Stimulated activated CD8-positive, alpha-beta memory T cell treated with anti-CD3 and anti-CD28 coated beads, Interleukin-2, amount 100 ng/mL, for 48 hours (primary cell): Measurements from ENCODE around the gene PRSS27.

ENCODE experiments used
- DNase-seq, 2 donors: peaks; one replicate each; pipeline ENCODE4 v3.0.0-alpha.2; 2020; ENCODE audit warnings: low read depth in 2 of 2

Gene PRSS27

DNA sequence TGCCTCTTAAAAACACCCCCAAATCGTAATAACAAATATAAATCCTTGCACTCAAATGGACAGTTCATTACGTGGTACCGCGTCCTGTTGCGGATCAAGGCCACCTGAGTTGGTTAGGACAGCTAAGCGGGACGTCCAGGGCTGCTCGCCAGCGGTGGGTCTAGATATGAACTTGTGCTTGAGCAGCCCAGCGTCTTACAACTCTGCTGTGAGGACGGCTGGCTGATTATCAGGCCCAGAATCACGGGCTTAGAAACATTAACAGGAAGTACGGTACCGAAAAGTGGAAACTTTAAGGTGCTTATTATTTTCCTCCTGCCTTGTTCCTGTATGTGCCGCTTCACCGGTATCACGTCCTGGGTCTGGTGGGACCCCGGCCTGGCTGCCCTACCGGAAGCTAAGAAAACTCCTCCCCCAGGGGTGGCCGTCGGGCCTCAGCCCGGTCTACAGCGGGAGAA lies 31.6 kb upstream of the PRSS27 start:
- no peak for DNase-seq

DNA sequence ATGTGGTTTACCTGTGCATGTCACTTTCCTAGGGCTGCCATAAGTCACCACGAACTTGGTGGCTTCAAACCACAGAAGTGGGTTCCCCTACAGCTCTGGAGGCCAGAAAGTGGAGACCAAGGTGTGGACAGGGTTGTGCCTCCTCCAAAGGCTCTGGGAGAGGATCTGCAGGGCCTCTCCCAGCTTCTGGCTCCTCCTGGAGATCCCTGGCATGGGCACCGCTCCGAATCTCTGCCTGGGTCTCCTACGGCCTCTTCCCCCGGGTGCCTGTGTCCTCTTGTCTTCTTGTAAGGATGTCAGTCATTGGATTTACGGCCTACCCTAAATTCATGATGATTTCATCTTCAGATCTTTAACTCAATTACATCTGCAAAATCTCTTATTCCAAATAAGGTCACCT lies 29.9 kb upstream of the PRSS27 start:
- no peak for DNase-seq

DNA sequence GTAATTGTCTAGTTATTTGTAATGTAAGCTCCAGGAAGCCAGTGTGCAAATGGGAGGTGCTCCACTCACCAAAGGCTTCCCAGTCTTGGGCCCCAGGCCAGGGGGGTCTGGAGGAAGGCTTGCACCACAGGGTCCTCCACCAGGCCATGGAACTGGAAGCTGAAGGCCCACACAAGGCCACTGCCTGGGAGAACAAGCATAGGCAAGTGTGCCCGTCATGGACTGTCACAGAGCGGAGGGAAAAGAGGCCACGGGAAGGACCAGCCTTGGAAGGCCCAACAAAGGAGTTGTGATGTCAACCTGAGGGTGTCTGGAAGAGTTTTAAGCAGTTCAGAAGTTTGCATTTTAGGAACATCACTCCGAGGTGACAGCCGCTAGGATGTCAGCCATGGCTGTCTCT lies 29.5 kb upstream of the PRSS27 start:
- no peak for DNase-seq

DNA sequence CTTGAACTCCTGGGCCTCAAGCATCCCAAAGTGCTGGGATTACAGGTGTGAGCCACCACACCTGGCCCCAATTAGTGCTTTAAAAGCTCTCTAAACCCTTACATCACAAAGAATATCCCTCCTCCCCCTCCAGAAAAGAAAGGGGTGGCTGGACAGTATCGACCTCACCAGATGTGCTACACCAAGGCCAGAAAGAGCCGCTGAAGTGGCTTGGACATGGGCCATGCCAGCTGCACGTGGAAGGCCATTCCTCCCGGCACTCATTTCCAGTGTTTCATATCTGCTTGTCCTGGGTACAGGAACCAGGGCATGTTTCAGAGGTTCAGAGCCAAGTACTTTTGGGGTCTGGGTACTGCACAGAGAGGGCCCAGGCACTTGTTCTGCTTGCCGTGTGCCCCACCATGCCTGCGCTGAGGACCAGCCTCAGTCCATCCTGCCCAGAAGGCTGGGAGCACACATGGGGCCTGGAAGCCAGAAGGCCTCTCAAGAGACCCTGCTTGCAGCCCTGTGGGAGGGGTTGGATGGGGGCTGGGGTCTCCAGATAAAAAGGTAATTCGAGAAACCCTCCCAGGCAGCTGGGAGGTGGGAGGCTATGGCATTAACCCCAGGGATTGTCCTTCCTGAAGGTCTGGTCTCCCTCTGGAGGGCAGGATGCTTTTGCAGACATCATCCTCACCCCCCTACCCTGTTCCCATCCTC lies 28.9 kb upstream of the PRSS27 start:
- no peak for DNase-seq

DNA sequence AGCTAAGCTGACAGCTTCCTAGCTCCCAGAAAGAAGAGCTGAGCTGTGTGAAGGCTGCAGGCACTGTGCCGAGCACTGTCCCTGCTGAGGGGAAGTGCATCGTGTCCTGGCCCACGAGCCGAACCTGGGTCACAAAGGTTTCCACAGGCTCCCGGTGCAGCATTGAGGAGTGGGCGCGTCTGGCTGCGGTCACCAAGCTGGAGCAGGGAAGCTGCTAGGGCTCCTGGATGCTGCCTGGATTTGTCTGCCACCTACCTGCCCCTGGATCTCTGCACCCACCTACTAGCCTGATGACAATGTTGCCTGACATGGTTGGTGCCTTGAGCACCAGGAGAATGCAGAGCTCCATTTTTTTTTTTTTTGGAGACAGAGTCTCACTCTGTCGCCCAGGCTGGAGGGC lies 25.9 kb upstream of the PRSS27 start:
- DNase-seq, result no peak

DNA sequence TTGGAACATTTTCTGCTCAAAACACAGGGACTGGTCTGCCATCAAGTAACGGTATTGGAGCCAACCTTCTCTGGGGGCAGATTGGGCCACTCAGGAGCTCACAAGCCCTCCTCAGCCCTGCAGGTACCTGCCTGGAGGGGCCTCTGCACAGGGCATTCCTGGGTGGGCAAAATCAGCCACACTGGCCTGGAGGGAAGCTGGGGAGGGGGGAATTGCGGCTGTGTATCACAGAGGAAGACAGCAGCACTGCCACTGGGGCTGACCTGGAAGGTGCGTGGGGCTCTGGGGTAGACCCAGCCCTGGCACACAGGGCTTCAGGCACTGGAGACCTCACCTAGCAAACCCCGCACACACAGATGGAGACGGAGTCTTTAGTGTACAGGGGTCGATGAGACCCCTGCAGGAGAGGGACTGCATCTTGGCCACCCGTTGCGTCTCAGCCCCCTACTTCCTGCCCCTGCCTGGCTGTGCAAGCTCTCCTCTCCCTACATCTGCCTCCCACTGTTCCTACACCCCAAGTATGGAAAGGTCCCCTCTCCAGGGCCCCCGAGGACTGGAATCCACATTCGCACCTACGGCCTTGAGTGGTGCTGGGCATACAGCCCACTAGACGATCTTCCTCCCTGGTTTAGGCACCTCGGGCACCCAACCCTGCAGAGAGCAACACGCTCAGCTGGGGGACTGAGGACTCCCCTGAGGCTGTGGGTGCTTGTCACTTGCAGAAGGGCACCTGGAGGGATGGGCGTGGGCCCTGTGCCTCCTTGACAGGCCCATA lies 25.3 kb upstream of the PRSS27 start:
- DNase-seq, result no peak

DNA sequence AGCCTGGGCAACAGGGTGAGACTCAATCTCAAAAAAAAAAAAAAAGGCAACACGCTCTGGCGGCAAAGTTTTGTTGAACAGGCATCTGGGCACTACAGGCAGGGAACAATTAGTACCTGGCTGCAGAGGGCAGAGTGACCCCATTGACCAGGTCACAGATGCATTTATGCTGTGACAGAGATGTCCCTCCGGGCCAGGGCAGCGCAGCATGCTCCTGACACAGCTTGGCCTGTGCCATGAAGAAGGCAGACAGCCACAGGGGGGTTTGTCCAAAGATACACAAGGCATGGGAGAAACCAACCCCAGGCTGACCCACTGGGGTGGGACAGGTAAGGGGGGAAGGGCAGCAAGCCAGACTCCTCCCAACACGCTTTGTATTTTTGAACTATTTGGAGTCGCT lies 24.7 kb upstream of the PRSS27 start:
- DNase-seq, result no peak

DNA sequence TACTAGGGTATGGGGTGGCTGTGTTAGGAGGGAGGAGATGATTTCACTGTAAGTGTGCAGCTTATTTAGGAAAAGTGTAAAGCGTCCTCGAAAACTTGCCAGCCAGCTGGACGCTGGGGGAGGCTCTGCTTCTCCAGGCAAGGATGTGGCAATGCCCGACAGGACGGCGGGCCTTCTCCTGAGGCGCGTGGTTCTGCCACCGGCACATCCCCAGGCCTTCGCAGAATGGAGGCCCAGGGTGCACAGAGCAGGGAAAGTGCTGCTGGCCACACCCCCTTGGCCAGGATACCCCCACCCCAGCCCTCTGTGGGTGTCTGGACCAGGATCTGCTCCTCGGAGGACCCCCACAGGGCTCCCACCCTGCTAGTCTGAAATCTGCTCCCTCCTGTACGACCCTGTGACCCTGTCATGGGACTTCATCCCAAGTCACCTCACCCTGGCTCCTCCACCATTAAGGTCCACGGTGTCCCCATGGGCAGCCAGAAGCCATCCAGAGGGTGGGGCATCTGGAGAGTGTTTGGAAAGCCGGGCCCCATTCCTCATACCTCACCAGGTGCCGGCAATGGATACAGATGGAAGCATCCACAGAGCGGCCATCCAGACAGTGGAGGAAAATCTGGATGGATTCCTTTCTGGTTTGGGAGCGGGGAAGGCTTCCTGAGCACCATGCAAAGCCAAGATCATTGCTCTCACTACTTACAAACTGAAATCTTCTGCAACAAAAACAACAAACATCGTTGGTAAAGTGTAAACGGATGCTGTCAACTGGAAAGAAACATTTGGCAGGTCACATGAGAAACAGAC lies 23.2 kb upstream of the PRSS27 start:
- DNase-seq, result no peak

DNA sequence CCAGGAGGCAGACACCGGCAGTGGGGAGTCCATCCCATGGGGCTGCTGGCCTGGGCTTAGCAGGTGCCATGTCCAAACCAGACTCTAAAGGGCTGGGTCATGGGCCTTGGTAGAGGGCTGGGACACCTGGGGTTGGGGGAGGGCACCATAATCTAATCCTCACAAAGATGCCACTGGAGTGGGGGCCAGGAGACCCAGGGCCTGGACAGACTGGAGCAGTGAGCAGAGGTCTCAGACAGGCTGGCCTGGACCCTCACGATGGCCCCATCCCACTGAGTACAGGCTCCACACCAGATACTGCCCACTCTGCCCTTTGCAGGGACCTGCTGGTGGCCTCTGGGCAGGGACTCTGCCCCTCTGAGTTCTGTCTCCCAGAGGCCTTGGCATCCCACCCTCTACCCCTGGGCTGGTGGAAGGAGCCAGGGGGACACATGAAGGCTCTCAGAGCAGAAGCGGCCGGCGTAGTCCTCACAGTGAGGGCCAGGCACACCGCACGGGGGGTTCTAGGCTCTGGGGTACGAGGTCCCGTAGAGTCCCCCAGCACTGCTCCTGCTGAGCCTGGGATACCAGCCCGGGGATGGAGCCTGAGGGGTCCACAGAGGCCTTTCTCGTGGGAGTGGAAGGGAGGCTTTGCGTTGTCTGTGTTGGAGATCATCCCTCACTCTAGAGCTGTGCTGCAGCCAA lies 22.4 kb upstream of the PRSS27 start:
- no peak for DNase-seq

DNA sequence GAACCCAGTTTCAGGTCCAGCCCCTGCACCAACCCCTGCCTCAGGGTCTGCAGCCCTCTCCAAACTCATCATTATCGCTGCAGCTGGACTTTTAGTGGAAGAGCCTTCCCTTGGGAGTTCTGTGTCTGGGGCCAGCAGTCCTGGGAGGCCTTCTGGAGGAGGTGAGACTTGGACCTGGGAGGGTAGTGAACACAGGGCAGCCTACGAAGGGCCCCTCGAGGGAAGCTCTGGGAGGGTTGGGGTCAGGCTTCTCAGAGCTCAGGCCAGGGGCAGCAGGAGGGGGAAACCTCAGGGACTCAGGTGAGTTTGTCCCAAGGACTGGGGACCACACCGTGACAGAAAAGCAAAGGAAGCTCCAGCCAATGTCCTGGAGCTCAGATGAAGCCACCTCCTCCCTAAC lies 21.1 kb upstream of the PRSS27 start:
- DNase-seq, result no peak

DNA sequence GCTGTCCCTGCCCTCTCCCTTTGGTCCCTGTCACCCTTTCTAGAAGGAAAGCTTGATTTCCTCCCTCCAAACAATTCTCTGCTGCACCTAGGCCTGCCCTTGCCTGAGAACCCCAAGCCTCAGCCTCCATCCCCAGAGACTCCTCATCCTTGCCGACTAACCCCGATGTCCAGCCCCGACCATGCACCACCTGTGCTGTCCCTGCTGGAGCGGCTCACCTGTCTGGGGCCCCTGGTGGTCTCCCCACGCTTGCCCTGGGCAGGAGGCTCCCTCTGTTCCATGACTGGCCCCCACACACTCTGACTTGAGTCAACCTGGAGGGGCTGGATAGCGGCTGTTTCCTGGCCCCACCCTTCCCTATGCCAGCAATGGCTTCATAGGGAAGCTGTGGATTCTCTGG lies 20.5 kb upstream of the PRSS27 start:
- no peak for DNase-seq

DNA sequence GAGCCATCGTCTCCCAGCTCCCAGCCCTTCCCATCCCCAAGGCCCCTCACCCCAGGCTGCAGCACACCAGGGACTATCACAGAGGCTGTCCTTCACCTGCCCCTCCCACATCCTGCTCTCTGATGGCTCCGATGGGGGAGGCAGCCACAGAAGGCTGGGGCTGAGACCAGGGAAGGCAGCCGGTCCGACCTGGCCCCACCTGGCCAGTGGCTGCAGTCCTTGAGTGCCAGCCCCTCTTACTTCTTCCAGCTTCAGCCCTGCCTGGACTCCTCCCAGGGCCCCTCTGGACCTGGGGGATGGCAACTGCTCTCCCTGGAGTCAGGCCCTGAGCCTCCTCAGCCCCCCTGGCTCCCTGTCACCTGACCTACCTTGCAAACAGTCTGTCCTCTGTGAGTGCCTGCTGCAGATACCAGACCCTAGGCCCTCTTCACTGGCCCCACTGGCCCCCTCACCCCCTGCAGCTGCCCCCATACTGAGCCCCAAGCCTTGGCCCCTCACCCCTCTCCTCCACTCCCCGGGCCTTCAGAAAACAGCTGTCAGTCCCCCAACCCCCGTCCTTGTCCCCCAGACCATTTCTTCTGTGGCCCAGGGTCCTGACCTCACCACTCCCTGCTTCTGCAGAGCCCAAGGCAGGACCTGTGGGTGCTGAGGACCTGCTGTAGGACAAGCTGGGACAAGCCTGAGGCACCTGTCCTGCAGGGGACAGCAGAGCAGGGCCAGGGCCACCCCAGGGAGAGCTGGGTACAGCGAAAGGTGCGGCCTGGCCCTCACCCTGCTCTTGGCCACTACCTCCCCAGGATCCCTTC lies 19.8 kb upstream of the PRSS27 start:
- no peak for DNase-seq

DNA sequence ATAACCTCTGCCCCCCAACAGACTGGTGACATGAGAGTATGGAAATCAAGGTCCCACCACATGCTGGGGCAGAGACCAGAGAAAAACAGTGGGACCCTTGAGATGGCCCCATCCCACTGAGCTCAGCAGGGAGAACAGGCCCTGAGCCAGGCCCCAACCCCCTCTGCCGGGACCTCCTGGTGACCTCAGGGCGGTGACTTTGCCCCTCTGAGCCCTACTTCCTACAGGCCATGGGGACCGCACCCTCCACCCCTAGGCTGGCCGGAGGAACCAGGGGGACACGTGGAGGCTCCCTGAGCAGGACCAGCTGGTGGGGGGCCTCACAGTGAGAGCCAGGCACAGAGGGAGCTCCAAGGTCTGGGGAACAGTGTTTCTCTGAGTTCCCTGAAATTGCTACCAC lies 18.6 kb upstream of the PRSS27 start:
- no peak for DNase-seq

DNA sequence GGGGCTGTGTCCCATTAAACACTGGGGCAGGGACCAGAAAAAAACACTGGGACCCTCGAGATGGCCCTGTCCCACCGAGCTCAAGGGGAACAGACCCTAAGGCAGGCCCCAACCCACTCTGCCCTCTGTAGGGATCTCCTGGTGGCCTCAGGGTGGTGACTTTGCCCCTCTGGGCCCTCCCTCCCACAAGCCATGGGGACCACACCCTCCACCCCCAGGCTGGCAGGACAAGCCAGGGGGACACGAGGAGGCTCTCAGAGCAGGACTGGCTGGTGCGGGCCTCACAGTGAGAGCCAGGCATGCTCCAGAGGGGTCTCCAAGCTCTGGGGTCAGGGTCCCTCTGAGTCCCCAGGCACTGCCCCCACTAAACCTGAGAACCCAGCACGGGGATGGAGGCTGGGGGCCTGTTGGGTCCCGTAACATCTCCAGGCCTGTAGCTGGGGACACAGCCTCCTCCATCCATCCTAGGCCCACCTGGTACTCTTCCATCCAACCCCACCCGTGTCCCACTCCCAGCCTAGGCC lies 17.9 kb upstream of the PRSS27 start:
- DNase-seq, result no peak

DNA sequence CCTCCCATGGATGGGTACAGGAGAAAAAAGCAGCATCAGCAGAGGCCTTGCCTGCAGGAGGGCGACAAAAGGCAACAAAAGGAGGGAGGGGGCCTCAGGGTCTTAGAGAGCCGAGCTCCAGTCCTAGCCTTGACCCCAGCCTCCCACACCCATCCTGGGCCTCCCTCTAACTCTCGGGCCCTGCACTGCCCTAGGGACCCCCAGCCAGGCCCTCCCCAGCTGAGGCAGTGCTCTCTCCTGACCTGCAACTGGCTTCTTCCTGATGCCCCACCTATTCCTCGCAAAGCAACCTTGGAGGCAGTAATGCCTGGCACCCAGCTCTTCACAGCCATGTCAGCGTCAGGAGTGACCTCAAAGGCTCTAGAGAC lies 17.2 kb upstream of the PRSS27 start:
- no peak for DNase-seq

DNA sequence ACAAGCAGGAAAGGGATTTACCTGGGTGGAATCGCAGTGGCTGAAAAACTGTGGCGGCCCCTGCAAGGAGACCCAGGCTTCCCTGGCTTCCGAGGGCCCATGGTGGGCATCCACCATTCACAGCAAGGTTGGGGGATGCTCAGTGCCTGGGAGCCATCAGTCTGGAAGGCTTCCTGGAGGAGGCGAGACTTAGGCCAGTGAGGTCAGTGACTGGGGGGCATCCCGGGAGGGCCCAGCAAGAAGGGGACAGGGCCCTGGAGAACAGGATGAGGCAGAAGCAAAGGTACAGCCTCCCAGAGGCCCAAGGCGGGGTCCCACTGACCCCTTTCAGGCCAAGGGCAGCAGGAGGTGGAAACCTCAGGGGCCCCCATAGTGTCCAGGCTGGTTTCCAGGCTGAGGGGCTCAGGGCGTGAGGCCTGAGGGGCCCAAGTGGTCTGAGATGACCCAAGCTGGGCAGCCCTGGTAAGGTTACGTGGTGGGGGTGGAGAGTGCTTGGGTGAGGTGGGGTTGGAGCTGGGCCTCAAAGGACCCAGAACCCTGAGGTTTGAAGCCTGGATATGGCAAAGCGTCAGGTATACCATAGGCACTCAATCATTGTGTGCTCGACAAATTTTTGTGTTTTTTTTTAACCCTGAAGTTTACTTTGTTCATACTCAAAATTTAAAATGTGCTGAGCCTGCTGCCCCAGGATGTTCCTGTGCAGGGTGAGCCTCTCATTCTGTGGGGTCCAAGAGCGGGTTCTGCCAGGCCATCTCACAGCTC lies 16.6 kb upstream of the PRSS27 start:
- DNase-seq, result no peak

DNA sequence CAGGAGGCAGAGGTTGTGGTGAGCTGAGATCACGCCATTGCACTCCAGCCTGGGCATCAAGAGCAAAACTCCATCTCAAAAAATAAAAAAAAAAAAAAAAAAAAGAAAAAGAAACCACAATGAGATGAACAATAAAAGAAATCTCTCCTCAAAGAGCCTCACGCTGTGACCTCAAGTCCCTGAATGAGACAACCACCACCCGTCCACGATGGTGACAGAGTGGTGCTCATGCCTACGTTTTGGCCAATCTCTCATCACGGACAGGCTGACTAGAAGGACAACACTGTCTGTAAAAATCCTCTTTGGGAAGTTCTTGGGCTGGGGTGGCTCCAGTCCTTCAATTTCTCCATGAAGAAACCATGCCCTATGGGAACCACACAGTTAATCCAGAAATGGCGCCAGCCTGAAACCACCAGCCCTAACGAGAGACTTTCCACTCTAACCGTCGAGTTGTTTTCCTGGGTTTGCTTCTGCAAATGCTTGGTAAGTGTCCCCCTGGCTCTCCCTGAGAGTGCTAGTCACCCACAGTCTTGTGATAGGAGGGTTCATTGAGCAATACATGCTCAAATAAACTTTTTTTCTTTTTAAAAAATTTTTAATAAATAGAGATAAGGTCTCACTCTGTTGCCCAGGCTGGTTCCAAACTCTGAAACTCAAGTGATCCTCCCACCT lies 15.0 kb upstream of the PRSS27 start:
- no peak for DNase-seq

DNA sequence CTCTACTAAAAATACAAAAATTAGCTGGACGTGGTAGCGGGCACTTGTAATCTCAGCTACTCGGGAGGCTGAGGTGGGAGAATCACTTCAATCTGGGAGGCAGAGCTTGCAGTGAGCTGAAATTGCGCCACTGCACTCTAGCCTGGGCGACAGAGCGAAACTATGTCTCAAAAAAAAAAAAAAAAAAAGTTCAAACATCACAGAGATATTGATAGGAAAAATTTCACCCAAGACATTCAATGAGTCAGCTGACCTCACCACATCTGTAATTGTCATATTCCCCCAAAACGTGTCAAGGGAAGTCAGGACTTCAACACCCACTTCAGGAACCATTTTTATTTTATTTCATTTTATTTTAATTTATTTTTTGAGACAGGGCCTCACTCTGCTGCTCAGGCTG lies 8.0 kb upstream of the PRSS27 start:
- no peak for DNase-seq

DNA sequence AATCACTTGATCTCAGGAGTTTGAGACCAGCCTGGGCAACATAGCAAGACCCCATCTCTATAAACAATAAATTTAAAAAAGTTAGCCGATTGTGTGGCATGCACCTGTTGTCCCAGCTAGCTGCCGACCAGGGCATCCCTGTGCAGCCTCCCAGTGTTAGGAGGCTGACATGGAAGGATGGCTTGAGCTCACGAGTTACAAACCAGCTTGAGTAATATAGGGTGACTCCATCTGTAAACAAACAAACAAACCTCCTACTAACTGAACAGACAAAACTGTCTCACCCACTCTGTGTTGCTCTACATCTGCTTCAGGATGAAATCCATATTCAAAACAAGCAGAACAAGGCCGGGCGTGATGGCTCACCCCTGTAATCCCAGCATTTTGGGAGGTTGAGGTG lies 6.9 kb upstream of the PRSS27 start:
- DNase-seq, result no peak
